ENCODE measurements around the gene TMEM175. TPM values are rescaled to one million over a fixed set of nuclear protein-coding genes. Genes with fewer than 3 reads are reported as not detected.

Gene TMEM175
- total RNA-seq, 1 donor from 2014 or later, result 56.5 TPM

- no peaks in the 10 kb centered on the region for H3K4me1 ChIP-seq
- no peak for DNase-seq (ENCODE audit: extremely low spot score in 2 of 2)
- no peak overlapping the region for H3K4me3 ChIP-seq
- no peak overlapping the region for H3K27ac ChIP-seq
- no peaks in the 10 kb centered on the region for H3K9me3 ChIP-seq
- intact Hi-C loops (cut with DNase I), result no loop called here
- H3K36me3 ChIP-seq, result peaks cover 0 to 63% of the 10 kb centered on the region in 2 donors
- no peaks in the 10 kb centered on the region for H3K27me3 ChIP-seq
- TF ChIP-seq POLR2AphosphoS5 (IDR thresholded peaks at IDR 0.05; ENCODE audit: insufficient read depth in 1 of 2, low read depth in 1 of 2), result no peak
- no peak for TF ChIP-seq POLR2A (IDR thresholded peaks at IDR 0.05)
- no peak for TF ChIP-seq CTCF (IDR thresholded peaks at IDR 0.05)
Observed at GRCh38 chr4:885353-885752, 46.9 kb upstream of the TMEM175 start.

DNA sequence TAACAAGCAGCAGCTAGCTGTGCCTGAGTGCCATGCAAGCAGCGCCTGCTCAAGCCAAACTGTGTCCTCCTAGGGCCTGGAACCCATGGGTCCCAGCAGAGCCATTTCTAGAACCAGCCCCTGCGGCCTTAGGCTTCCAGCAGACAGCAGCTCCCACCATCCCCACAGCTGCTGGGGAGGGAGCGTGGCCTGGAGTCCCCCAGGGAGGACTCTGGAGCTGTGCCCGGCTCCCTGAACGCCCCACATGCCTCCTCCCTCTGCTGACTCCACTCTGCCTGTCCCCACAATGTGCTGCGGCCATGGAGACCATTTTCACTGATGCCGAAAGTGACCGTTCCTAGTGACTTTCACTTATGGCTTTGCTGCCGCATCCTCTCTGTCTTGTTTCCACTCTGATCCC is 46.0 kb upstream of the TMEM175 start:
- no peak for DNase-seq (ENCODE audit: extremely low spot score in 2 of 2)
- Histone ChIP-seq H3K4me3 (no peak overlapping the region), H3K27ac (no peak overlapping the region), H3K9me3 (no peaks in the 10 kb centered on the region), H3K4me1 (no peaks in the 10 kb centered on the region), H3K27me3 (no peaks in the 10 kb centered on the region), H3K36me3 (peaks cover 0 to 55% of the 10 kb centered on the region in 2 donors)
- TF ChIP-seq POLR2AphosphoS5 (IDR thresholded peaks at IDR 0.05; ENCODE audit: insufficient read depth in 1 of 2, low read depth in 1 of 2), result no peak
- intact Hi-C loops (cut with DNase I), result no loop called here

DNA sequence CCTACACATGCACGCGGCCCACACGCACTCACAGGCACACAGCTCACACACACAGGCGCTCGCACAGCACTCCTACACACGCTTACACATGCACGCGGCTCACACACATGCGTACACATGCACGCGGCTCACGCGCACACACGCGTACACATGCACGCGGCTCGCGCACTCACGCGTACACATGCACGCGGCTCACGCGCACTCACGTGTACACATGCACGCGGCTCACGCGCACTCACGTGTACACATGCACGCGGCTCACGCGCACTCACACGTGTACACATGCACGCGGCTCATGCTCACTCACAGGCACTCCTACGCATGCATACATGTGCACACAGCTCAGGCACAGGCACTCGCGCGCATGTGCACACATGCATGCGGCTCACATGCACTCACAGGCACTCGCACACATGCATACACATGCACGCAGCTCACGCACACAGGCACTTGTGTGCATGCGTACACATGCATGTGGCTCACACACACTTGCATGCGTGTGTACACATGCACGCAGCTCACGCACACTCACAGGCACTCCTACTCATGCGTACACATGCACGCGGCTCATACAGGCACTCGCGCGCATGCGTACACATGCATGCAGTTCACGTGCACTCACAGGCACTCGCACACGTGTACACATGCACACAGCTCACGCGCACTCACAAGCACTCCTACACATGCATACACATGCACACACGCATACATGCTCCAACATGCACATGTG is 45.1 kb upstream of the TMEM175 start:
- DNase-seq (ENCODE audit: extremely low spot score in 2 of 2), result no peak
- H3K27ac ChIP-seq, result no peak overlapping the region
- no peaks in the 10 kb centered on the region for H3K27me3 ChIP-seq
- TF ChIP-seq POLR2AphosphoS5 (IDR thresholded peaks at IDR 0.05; ENCODE audit: insufficient read depth in 1 of 2, low read depth in 1 of 2), result no peak
- TF ChIP-seq CTCF (IDR thresholded peaks at IDR 0.05), result no peak
- TF ChIP-seq POLR2A (IDR thresholded peaks at IDR 0.05), result no peak
- H3K4me3 ChIP-seq, result no peak overlapping the region
- peaks cover 0 to 53% of the 10 kb centered on the region in 2 donors for H3K36me3 ChIP-seq
- intact Hi-C loops (cut with DNase I), result no loop called here
- H3K9me3 ChIP-seq, result no peaks in the 10 kb centered on the region
- H3K4me1 ChIP-seq, result no peaks in the 10 kb centered on the region

DNA sequence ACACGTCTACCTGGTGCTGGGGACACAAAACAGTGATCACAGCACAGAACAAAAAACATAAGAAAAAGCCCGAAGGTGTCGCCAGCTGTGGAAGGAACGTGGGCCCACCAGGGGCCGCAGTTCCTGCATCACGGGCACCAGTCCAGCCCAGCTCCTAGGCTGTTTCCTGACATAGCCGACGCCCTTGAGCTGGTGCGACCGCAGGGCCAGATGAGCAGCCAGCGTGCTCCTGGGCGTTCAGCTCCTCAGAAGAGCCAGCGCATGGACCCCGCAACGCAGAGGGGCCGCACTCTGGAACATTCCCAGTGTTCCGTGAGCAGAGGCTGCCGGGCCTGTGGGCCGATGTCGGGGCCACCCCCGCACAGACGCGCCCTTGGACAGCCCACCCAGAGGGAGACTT is 44.2 kb upstream of the TMEM175 start:
- intact Hi-C loops (cut with DNase I), result no loop called here
- H3K27ac ChIP-seq, result no peak overlapping the region
- no peaks in the 10 kb centered on the region for H3K9me3 ChIP-seq
- DNase-seq (ENCODE audit: extremely low spot score in 2 of 2), result no peak
- TF ChIP-seq CTCF (IDR thresholded peaks at IDR 0.05), result no peak
- TF ChIP-seq POLR2AphosphoS5 (IDR thresholded peaks at IDR 0.05; ENCODE audit: insufficient read depth in 1 of 2, low read depth in 1 of 2), result no peak
- TF ChIP-seq POLR2A (IDR thresholded peaks at IDR 0.05), result no peak
- no peaks in the 10 kb centered on the region for H3K4me1 ChIP-seq
- no peak overlapping the region for H3K4me3 ChIP-seq
- H3K36me3 ChIP-seq, result peaks cover 0 to 60% of the 10 kb centered on the region in 2 donors
- no peaks in the 10 kb centered on the region for H3K27me3 ChIP-seq

GRCh38 chr4:889516-889915 is 42.7 kb upstream of the TMEM175 start:
- Histone ChIP-seq H3K9me3 (no peaks in the 10 kb centered on the region), H3K4me1 (no peaks in the 10 kb centered on the region), H3K36me3 (peaks cover 0 to 57% of the 10 kb centered on the region in 2 donors), H3K4me3 (no peak overlapping the region), H3K27ac (no peak overlapping the region), H3K27me3 (no peaks in the 10 kb centered on the region)
- intact Hi-C loops (cut with DNase I), result no loop called here
- no peak for TF ChIP-seq CTCF (IDR thresholded peaks at IDR 0.05)
- no peak for TF ChIP-seq POLR2AphosphoS5 (IDR thresholded peaks at IDR 0.05; ENCODE audit: insufficient read depth in 1 of 2, low read depth in 1 of 2)
- DNase-seq (ENCODE audit: extremely low spot score in 2 of 2), result no peak

Data from vagina (tissue), 2 donors.